ENCODE results near the gene GGT1.
"Not testable (repeated sequence)": the region's sequence is repeated elsewhere in the genome, so short reads cannot be mapped to it uniquely, and the experiment has no call there.

GGT1 gene

DNA sequence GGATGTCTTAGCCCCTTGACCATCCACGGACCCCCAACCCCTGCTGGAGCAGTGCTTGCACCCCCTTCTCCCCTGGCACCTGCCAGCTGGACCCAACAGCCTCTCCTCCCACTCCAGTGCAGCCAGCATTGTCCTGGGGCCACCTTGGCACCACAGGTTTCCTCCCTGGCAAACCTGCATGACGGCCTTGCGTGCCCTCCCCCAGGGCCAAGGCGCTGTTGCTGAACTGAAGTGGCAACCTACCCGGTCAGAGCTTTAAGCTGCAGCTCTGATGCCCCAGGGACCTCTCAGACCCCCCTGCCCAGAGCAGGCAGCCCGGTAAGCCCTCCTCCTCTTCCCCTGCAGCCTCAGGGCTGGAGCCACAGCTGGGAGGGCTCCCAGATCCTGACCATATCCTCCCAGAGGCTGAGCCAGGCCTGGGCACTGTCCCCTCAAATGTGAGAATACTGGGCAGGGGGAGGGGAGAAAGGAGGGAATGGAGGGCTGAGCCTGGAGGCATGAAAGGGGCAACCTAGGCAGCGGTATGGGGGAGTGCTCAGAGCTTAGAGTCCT lies 8.3 kb upstream of the GGT1 start:
- H3K27ac ChIP-seq = no peak overlapping the region

GRCh38 chr22:24595228-24595627 lies 7.8 kb upstream of the GGT1 start:
- Histone ChIP-seq H3K27ac (no peak overlapping the region), H3K4me3 (no peak overlapping the region)

More for the DNA sequence above, 8.3 kb upstream of the GGT1 start:
- H3K4me3 ChIP-seq = no peak overlapping the region

DNA sequence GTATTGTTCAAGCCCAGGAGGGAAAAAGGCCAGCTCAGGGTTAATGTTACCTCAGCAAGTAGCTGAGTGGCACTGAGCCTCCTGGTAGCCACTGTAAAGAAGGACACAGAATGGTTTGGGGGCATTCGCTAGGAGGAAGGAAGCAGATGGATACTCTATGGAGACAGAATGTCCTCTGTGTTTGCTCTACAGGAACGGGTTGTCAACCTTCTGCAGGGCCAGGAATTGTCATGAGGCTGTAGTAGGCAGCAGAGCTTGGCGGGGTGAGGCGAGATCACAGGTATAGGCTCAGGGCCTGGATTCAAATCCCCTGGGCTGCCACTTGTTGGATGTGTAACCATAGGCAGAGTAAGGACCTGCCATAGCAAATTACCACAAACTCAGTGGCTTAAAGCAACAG lies 7.1 kb upstream of the GGT1 start:
- H3K27ac ChIP-seq = no peak overlapping the region
- H3K4me3 ChIP-seq = no peak overlapping the region

DNA sequence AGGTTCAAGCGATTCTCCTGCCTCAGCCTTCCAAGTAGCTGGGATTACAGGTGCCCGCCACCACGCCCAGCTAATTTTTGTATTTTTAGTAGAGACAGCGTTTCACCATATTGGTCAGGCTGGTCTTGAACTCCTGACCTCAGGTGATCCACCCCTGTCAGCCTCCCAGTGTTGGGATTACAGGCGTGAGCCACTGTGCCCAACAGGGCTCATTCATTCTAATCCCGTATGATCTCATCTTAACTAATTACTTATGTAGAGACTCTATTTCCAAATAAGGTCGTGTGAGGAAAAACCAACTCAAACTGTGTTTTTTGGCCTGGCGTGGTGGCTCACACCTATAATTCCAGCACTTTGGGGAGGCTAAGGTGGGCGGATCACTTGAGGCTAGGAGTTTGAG lies 5.9 kb upstream of the GGT1 start:
- not testable (repeated sequence) for H3K4me3 ChIP-seq, H3K27ac ChIP-seq

DNA sequence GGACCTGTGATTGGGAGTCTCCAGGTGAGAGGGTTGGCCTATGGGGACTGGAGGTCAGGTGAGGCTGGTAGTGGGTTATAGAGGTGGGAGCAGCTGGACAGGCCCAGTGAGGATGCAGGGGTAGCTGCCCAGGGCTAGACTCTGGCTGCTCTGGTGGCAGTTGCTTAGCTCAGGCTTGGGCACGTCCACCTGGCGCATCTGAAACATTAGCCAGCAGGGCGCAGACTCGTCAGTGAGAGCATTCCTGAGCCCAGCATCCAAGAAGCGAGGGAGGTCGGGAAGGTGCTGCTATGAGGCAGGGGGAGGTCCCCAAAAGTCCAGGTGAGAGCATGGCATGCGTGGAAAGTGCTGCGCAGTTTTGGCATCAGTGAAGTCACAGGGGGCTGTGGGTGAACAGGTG lies 3.5 kb upstream of the GGT1 start:
- Histone ChIP-seq H3K4me3 (no peak overlapping the region), H3K27ac (peak overlapping the region in 1 of 21 experiments; percentile 3)

- H3K27ac ChIP-seq = peak overlapping the region in 1 of 21 experiments; percentile 3
- H3K4me3 ChIP-seq = not testable (repeated sequence)
These were observed 2.9 kb upstream of the GGT1 start for GRCh38 chr22:24599958-24600715.

- peak overlapping the region in 1 of 21 experiments; percentile 55 for H3K27ac ChIP-seq
- no peak overlapping the region for H3K4me3 ChIP-seq
These were observed 1.5 kb upstream of the GGT1 start for GRCh38 chr22:24601217-24602104.

GRCh38 chr22:24602105-24602749 lies 766 bp upstream of the GGT1 start:
- H3K27ac ChIP-seq, H3K4me3 ChIP-seq: not testable (repeated sequence)

DNA sequence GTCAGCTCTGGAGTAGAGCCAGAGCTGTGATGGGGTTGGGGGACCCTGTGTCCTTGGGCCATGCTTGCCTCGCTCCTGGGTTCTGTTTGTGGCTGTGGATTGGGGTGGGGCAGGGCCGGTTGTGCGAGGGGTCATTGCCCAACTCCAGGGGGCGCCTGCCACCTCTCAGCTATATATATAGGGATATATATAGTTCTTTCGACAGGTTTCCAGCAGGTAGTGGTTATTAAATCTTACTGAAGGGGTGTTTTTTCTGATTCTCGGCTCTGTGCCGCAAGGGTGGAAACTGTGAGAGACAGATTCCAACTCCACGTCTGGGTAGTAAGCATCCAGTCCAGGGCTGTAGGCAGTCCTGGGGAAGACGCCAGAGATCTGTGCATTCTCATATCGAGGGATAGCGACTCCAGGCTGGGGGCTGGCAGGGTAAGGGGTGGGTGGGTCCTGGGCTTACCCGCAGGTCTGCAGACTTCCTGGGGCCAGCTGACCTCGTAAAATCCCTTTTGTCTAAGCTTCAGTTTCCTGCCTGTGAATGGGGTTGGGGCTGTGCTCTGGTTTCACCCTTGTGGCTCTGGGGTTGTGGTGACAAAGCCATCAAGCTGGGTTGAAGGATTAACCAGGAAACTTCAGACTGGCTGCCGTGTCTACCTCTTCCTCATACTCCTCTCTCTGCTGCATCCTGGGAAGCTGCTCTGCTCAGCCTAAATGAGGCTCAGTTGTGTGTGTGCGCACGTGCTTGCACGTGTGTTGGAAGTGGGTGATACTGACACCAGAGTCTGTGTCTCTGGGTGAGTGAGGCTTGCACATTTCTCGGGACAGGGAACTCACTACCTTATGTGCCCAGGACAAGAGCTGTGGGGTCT lies 1.0 kb downstream of the GGT1 start:
- Histone ChIP-seq H3K27ac (peak overlapping the region in 3 of 21 experiments; percentile 2 to 31 (median 16)), H3K4me3 (peak overlapping the region in 1 of 7 experiments; percentile 10)

- H3K4me3 ChIP-seq, H3K27ac ChIP-seq: not testable (repeated sequence)
These were observed 3.3 kb downstream of the GGT1 start for GRCh38 chr22:24606340-24606739.

GRCh38 chr22:24607429-24607983 lies 4.5 kb downstream of the GGT1 start:
- H3K4me3 ChIP-seq = peak overlapping the region in 5 of 7 experiments; percentile 8 to 24 (median 19)
- H3K27ac ChIP-seq = peak overlapping the region in 13 of 21 experiments; percentile 2 to 76 (median 54)

DNA sequence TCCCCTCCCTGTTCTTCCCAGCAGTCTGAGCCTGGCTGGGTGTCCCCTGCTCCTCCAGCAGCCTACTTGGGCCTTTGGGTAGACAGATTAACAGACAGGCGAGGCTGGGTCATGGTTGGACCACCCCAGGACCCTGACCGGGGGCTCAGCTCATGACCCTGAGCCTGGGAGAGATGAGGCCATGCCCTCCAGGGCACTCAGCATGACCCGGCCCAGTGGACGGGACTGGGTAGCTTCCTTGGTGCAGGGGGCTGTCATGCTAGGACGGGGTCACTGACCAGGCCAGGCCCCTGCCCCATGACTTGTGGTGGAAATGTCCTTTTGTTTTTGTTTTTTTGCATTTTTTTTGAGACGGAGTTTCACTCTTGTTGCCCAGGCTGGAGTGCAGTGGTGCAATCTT lies 5.3 kb downstream of the GGT1 start:
- H3K4me3 ChIP-seq = peak overlapping the region in 1 of 7 experiments; percentile 24
- peak overlapping the region in 4 of 21 experiments; percentile 12 to 76 (median 40) for H3K27ac ChIP-seq

DNA sequence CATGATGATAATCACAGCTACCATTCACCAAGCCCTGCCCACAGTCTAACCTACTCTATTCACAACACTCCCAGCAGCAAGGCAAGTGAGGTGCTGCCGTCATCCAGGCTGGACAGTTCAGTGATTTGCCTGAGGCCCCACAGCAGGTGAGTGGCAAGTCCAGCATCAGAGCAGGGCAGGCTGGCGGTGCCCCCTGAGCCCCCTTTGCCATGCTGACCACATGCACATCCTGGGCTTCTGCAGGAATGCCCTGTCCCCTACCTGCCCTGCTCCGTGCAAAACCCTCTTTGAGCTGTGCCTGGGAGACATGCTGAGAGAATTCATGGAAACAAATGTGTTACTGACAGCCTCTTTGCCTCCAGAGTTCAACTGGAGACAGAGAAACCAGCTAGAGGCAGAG lies 6.9 kb downstream of the GGT1 start:
- not testable (repeated sequence) for H3K27ac ChIP-seq

DNA sequence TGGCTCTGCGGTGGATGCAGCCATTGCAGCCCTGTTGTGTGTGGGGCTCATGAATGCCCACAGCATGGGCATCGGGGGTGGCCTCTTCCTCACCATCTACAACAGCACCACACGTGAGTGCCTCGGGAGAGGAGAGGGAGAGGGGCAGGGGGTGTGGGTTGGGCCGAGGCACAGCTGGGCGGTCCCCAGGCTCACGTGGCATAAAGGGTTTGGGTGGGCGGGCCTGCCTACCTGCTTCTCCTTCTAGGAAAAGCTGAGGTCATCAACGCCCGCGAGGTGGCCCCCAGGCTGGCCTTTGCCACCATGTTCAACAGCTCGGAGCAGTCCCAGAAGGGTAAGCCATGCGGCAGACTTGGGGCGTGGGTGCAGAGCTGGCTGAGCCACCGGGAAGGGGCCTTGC lies 11.8 kb downstream of the GGT1 start:
- not testable (repeated sequence) for H3K4me3 ChIP-seq, H3K27ac ChIP-seq

More for the DNA sequence above, 6.9 kb downstream of the GGT1 start:
- H3K4me3 ChIP-seq = not testable (repeated sequence)

DNA sequence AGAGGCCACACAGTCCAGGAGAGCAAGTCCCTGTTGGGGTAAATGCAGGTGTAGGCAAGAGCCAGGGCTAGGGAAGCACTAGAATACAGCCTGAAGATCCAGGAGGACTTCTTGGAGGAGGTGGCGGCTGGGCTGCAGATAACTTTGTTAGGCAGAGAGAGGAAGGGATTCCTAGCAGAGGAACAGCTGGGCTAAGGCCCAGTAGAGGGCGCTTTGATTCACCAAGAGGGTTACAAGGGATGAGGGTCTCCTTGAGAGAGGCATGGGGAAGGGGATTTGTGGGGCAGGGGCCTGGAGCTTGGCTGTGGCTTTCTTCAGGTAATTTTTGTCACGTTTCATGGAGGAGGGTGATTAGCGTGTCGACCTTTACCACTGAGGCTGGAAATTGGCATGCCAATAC lies 18.3 kb downstream of the GGT1 start:
- H3K4me3 ChIP-seq, H3K27ac ChIP-seq: not testable (repeated sequence)

GRCh38 chr22:24622596-24622995 lies 19.6 kb downstream of the GGT1 start:
- H3K4me3 ChIP-seq, H3K27ac ChIP-seq: not testable (repeated sequence)

GRCh38 chr22:24627911-24628310 lies 24.9 kb downstream of the GGT1 start:
- H3K27ac ChIP-seq = not testable (repeated sequence)

GRCh38 chr22:24629069-24629468 lies 26.1 kb downstream of the GGT1 start:
- not testable (repeated sequence) for H3K27ac ChIP-seq, H3K4me3 ChIP-seq

More at GRCh38 chr22:24627911-24628310, 24.9 kb downstream of the GGT1 start:
- not testable (repeated sequence) for H3K4me3 ChIP-seq
